K562 (cell line): ENCODE data around the gene SLC44A1. TPM values are rescaled to one million over a fixed set of nuclear protein-coding genes. Genes with fewer than 3 reads are reported as not detected.

Experiments
- ATAC-seq: fragments of 200-7000 bp; cut with Tn5 transposase; 3 replicates; pipeline ENCODE4 v1.9.1; 2020; ENCODE audit warnings: moderate library complexity
- BruUV-seq: library from RNA; stranded (reverse); fragments of 400-500 nt; replicated peaks from 2 replicates; lab custom pipeline; 2021; lab: Mats Ljungman, UMichigan
- CTCF ChIA-PET: fragments of 300-600 bp; formaldehyde crosslinking; extraction: SDS; loops from one replicate; lab custom pipeline; 2021; ENCODE audit warnings: low intra/inter-chr PET ratio; lab: Yijun Ruan, JAX
- POLR2A ChIA-PET: fragments of 300-600, 350-650 bp; sonication (Branson Sonifier 250); formaldehyde crosslinking; extraction: SDS; loops from one replicate; lab custom pipeline; 2021; ENCODE audit warnings: antibody characterized with exemption, inconsistent platforms; lab: Yijun Ruan, JAX
- DNase-seq, 4 experiments: peaks; one replicate each; pipeline versions ENCODE4 v3.0.0 to v3.0.0-alpha.2; 2011 to 2018; ENCODE audit warnings: low spot score in 3 of 4, mixed read lengths in 3 of 4; ENCODE audit errors: extremely low read depth in 1 of 4
- FAIRE-seq: peaks from 2 replicates; lab custom pipeline; 2011; peaks lifted over from hg19 to GRCh38; lab: Jason Lieb, UNC
- H2AFZ ChIP-seq: 2 replicates; pipeline ENCODE4 v1.6.0; 2011; ENCODE audit warnings: low read depth, low read length, control low read depth, inconsistent platforms
- H3K27ac ChIP-seq: fragments of 200-600 bp; 3 replicates; pipeline ENCODE4 v1.8.0; 2011; ENCODE audit warnings: low read depth, mild to moderate bottlenecking, control low read depth, inconsistent platforms, low read length, moderate library complexity, mixed read lengths; ENCODE audit errors: extremely low read depth
- H3K27me3 ChIP-seq, 2 experiments: fragments of 300-600 bp in 1 of 2; 2 replicates in 1 of 2; 3 replicates in 1 of 2; pipeline versions ENCODE4 v1.6.0 to v1.8.0; 2011; ENCODE audit warnings: inconsistent platforms in 2 of 2, low read length in 2 of 2, mild to moderate bottlenecking in 1 of 2, mixed read lengths in 1 of 2, moderate library complexity in 1 of 2; ENCODE audit not compliant: control insufficient read depth in 2 of 2, insufficient read depth in 2 of 2
- H3K36me3 ChIP-seq: fragments of 300-600 bp; 3 replicates; pipeline ENCODE4 v1.8.0; 2011; ENCODE audit warnings: mild to moderate bottlenecking, low read length, inconsistent platforms; ENCODE audit not compliant: control insufficient read depth, insufficient read depth
- H3K4me1 ChIP-seq, 2 experiments: fragments of 200-600 bp in 1 of 2; replicated peaks in 1 of 2; 2 replicates in 1 of 2; 3 replicates in 1 of 2; pipeline versions ENCODE4 v1.5.1 to v1.8.0; 2011; ENCODE audit warnings: inconsistent platforms in 2 of 2, low read length in 2 of 2, mild to moderate bottlenecking in 1 of 2, mixed read lengths in 1 of 2, moderate library complexity in 1 of 2; ENCODE audit not compliant: control insufficient read depth in 2 of 2, insufficient read depth in 2 of 2
- H3K4me2 ChIP-seq: 2 replicates; pipeline ENCODE4 v1.6.1; 2011; ENCODE audit warnings: low read length, control low read depth, inconsistent platforms, mixed read lengths; ENCODE audit not compliant: insufficient read depth
- H3K4me3 ChIP-seq: fragments of 200-600 bp; sonication (generic), shearing (Covaris generic); 2 replicates; pipeline ENCODE4 v1.5.1; 2016; ENCODE audit warnings: control low read depth, inconsistent platforms
- H3K79me2 ChIP-seq: fragments of 200-600 bp; 3 replicates; pipeline ENCODE4 v1.8.0; 2011; ENCODE audit warnings: low read length, inconsistent platforms; ENCODE audit not compliant: control insufficient read depth, insufficient read depth
- H3K9ac ChIP-seq, 2 experiments: 2 replicates each; pipeline versions ENCODE4 v1.6.0 to v1.6.1; 2011; ENCODE audit warnings: low read depth in 2 of 2, low read length in 2 of 2, control low read depth in 1 of 2, inconsistent platforms in 1 of 2, mild to moderate bottlenecking in 1 of 2, mixed read lengths in 1 of 2; ENCODE audit not compliant: insufficient read depth in 1 of 2
- H3K9me1 ChIP-seq: one replicate; pipeline ENCODE4 v1.6.0; 2011; ENCODE audit warnings: inconsistent platforms, mild to moderate bottlenecking, low read length, moderate library complexity; ENCODE audit not compliant: control insufficient read depth, insufficient read depth
- H3K9me3 ChIP-seq: replicated peaks from 2 replicates; pipeline ENCODE4 v1.5.1; 2011; ENCODE audit warnings: low read depth, low read length, inconsistent platforms; ENCODE audit not compliant: control insufficient read depth, insufficient read depth
- H4K20me1 ChIP-seq: replicated peaks from 2 replicates; pipeline ENCODE4 v1.6.1; 2011; ENCODE audit warnings: low read length, inconsistent platforms, mixed read lengths; ENCODE audit not compliant: control insufficient read depth, insufficient read depth
- DIDO1 ChIP-seq: fragments of 450-650 bp; IDR thresholded peaks from 2 replicates; pipeline ENCODE4 v1.6.1; 2016; ENCODE audit warnings: low read depth, missing biosample characterization, missing genetic modification characterization
- HMGXB4 ChIP-seq: sonication (generic); formaldehyde crosslinking; IDR thresholded peaks from 2 replicates; pipeline ENCODE4 v1.8.1; 2023; ENCODE audit warnings: mild to moderate bottlenecking, missing genetic modification reagents
- IRF9 ChIP-seq: fragments of 450-650 bp; IDR thresholded peaks from 2 replicates; pipeline ENCODE4 v1.6.1; 2016; ENCODE audit warnings: missing biosample characterization, missing genetic modification characterization
- MLX ChIP-seq, 2 experiments: fragments of 450-650 bp in 1 of 2; sonication (generic) in 1 of 2; formaldehyde crosslinking; conservative IDR thresholded peaks; 2 replicates each; pipeline versions ENCODE4 v1.4.0 to v1.8.1; 2020 to 2022; ENCODE audit warnings: mild to moderate bottlenecking in 1 of 2, missing genetic modification reagents in 1 of 2
- RBBP5 ChIP-seq: fragments of 200-600 bp; sonication (generic); IDR thresholded peaks from 2 replicates; pipeline ENCODE4 v1.6.1; 2012; ENCODE audit warnings: borderline replicate concordance, mild to moderate bottlenecking, low read length, control low read depth, inconsistent platforms; ENCODE audit not compliant: insufficient read depth, poor library complexity, severe bottlenecking
- ZFP91 ChIP-seq: sonication (generic); formaldehyde crosslinking; IDR thresholded peaks from 2 replicates; pipeline ENCODE4 v1.8.0; 2022; ENCODE audit warnings: mild to moderate bottlenecking, missing genetic modification reagents
- ZFX ChIP-seq: sonication (generic); formaldehyde crosslinking; IDR thresholded peaks from 2 replicates; pipeline ENCODE4 v1.8.0; 2022; ENCODE audit warnings: mild to moderate bottlenecking, missing genetic modification reagents, moderate library complexity
- WGBS: fragments of 100-300 bp; shearing (Covaris generic); methylation state at CpG from one replicate; pipeline ENCODE4 v1.1.6; 2016; ENCODE audit warnings: low coverage, mixed read lengths; ENCODE audit not compliant: insufficient coverage; ENCODE audit errors: missing lambda C conversion rate; 5-methylcytosine and 5-hydroxymethylcytosine counted together
- in situ Hi-C: fragments of 300-500 bp; cut with MboI; formaldehyde crosslinking; loops from 4 replicates; pipeline ENCODE4 v1.15.0; 2018; ENCODE audit warnings: inconsistent platforms, mixed read lengths
- intact Hi-C: fragments of 100-400 bp; cut with micrococcal nuclease; formaldehyde crosslinking; loops from 2 replicates; pipeline ENCODE4 v1.14.2; 2022
- polyA plus RNA-seq, 8 experiments: library from polyadenylated mRNA; depleted of rRNA in 4 of 8; stranded (reverse) in 5 of 8; unstranded in 3 of 8; fragments of >200 nt; fragmentation: Nextera tagmentation in 2 of 8; fragmentation: Illumina TruSeq in 1 of 8; extraction: Ambion mirVana in 2 of 8; extraction: Trizol in 1 of 8; gene quantifications; 2 replicates each; pipeline versions ENCODE4 v1.2.1 to v1.2.3, GENCODE V29; 2011 to 2014; ENCODE audit warnings: inconsistent platforms in 1 of 8, missing spikeins in 1 of 8
- total RNA-seq, 7 experiments: library from RNA; depleted of rRNA in 6 of 7; stranded (reverse); fragments of >200 nt in 6 of 7; fragmentation: Illumina TruSeq in 2 of 7; extraction: Trizol in 2 of 7; gene quantifications; 2 replicates each; pipeline versions ENCODE4 v1.2.1 to v1.2.3, GENCODE V29; 2011 to 2021; ENCODE audit warnings: low replicate concordance in 1 of 7

SLC44A1 gene
- total and polyA plus RNA-seq, 9 of the 15 experiments (the other 6 are each of a cell fraction or from before 2014, with no cell fraction given) = 0.11 to 0.59 (median 0.30) TPM

- DNase-seq = no peak
- Histone ChIP-seq H3K27me3 (peaks cover 10 to 12% of the 10 kb centered on the region in 2 experiments; a peak in 4 of 5 replicates), H3K4me1 (no peaks in the 10 kb centered on the region), H3K4me3 (no peak overlapping the region), H4K20me1 (no peaks in the 10 kb centered on the region), H3K4me2 (no peak overlapping the region), H3K9me3 (no peaks in the 10 kb centered on the region), H2AFZ (no peak overlapping the region), H3K9ac (no peak overlapping the region), H3K9me1 (no peaks in the 10 kb centered on the region), H3K27ac (no peak overlapping the region), H3K36me3 (no peaks in the 10 kb centered on the region), H3K79me2 (no peaks in the 10 kb centered on the region)
- WGBS = 43% methylated on average over 5 of the region's 5 CpGs
- in situ Hi-C loops (no loop called here), intact Hi-C loops (no loop called here)
- POLR2A ChIA-PET = no interaction called here
- FAIRE-seq = no peak
- no peak for ATAC-seq
- BruUV-seq = no TSS peak
- TF ChIP-seq MLX (CRISPR knock-in tag; conservative IDR thresholded peaks at IDR 0.05) (no peak), ZFX (CRISPR knock-in tag) (no peak), ZFP91 (CRISPR knock-in tag) (no peak), RBBP5 (no peak), IRF9 (no peak), DIDO1 (no peak), HMGXB4 (CRISPR knock-in tag) (no peak)
- CTCF ChIA-PET = no interaction called here
Measured at GRCh38 chr9:105421864-105422263, 177.4 kb downstream of the SLC44A1 start.
